Erythroblast (primary cell): ENCODE results near the gene TBATA.

ENCODE experiments used
- GATA1 ChIP-seq: IDR thresholded peaks from 2 replicates; pipeline ENCODE4 v1.6.1; 2011; ENCODE audit warnings: low read depth, mild to moderate bottlenecking, control low read depth, low read length, moderate library complexity
- POLR2A ChIP-seq: IDR thresholded peaks from 2 replicates; pipeline ENCODE4 v1.6.1; 2011; ENCODE audit warnings: mild to moderate bottlenecking, low read length

- TF ChIP-seq GATA1: no peak
- TF ChIP-seq POLR2A: no peak
These were observed 26.7 kb upstream of the TBATA start for GRCh38 chr10:70811881-70812280.
